Measurements from ENCODE around the gene MUS81.

Gene MUS81

DNA sequence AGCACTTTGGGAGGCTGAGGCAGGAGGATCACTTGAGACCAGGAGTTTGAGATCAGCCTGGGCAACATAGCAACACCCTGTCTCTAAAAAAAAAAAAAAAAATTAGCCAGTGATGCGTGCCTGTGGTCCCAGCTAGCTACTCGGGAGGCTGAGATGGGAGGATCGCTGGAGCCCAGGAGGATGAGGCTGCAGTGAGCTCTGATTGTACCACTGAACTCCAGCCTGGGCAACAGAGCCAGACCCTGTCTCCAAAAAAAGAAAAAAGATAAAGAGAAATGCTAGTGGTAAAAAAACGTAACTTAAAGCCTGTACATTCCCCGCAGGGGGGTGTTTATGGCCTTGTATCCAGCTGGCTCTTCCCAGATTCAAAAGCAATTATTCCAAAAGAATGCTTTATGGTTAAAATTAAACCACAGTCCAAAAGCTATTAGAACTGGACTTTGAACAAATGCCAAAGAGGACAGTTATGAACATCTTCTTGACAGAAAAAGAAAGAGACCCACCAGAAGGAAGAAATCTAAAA lies 42.9 kb upstream of the MUS81 start:
- POLR2A ChIA-PET, result interaction anchor here (0.5 to 1.2 kb wide), 2 partner anchors 103 to 202 kb away, joined by 3 read pairs; partner anchors contain the start of gene PCNX3
- CTCF ChIA-PET, result interaction anchor here (0.5 to 9.3 kb wide), 39 partner anchors 9 to 400 kb away, joined by 3 to 170 read pairs (median 6); partner anchors contain the start of genes AP5B1, KAT5, RNASEH2C and SNX32
- H3K4me3 ChIP-seq (ENCODE audit: low read depth, low read length), result peak overlapping the region; percentile 79
- TF ChIP-seq, protein P1, sequence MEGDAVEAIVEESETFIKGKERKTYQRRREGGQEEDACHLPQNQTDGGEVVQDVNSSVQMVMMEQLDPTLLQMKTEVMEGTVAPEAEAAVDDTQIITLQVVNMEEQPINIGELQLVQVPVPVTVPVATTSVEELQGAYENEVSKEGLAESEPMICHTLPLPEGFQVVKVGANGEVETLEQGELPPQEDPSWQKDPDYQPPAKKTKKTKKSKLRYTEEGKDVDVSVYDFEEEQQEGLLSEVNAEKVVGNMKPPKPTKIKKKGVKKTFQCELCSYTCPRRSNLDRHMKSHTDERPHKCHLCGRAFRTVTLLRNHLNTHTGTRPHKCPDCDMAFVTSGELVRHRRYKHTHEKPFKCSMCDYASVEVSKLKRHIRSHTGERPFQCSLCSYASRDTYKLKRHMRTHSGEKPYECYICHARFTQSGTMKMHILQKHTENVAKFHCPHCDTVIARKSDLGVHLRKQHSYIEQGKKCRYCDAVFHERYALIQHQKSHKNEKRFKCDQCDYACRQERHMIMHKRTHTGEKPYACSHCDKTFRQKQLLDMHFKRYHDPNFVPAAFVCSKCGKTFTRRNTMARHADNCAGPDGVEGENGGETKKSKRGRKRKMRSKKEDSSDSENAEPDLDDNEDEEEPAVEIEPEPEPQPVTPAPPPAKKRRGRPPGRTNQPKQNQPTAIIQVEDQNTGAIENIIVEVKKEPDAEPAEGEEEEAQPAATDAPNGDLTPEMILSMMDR (IDR thresholded peaks at IDR 0.05; ENCODE audit: insufficient read depth, low read length, missing control alignments), result no peak
- no peak for DNase-seq (ENCODE audit: low read depth, low spot score)

DNA sequence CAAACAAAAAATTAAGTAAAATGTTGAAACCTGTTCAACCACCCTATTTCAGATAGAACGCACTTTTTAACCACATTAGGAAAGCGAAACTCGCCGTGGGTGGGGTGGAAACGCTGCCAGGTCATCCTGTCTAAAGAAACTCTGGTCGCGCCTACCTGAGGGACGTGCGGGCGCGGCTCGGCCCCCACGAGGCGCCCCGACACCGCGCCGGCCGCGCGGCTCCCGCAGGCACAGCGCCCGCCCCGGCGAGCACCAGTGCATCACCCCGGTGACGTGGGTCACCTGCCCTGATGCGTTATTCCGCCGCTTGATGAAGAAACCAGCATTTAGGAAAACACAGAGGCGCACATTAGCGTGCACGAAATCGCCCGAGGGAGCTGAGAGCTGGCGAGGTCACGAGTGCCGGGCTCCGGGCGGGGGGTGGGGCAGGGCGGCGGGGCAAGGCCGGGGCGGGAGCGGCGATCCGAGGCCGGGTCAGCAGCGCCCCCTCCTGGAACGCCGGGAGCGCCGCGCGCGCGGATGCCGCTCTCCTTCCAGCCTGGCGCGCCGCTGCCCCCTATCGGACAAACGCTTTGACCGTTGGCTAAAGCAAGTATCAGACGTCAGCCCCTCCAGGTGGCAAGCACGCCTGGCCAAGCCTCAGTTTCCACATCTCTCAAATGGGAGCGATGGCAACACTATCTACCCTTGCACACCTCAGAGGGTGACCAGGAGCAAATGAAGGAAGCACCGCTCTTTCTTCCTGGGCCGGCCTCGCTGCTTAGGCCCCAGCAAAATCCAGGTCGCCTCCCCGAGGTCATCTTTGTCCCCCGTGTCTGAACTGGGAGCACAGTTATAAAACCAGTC lies 42.2 kb upstream of the MUS81 start:
- TF ChIP-seq, protein P1 (IDR thresholded peaks at IDR 0.05; ENCODE audit: insufficient read depth, low read length, missing control alignments), result peak; percentile 96
- peak overlapping the region; percentile 79 for H3K4me3 ChIP-seq (ENCODE audit: low read depth, low read length)
- ChIA-PET POLR2A (interaction anchor here (0.5 kb wide), 1 partner anchor 103 kb away, joined by 3 read pairs; no protein-coding TSS in a partner anchor), CTCF (interaction anchor here (0.5 to 9.3 kb wide), 53 partner anchors 10 to 247 kb away, joined by 3 to 170 read pairs (median 5); partner anchors contain the start of genes AP5B1, KAT5, RNASEH2C and SIPA1)
- DNase-seq (ENCODE audit: low read depth, low spot score), result peak; percentile 5

DNA sequence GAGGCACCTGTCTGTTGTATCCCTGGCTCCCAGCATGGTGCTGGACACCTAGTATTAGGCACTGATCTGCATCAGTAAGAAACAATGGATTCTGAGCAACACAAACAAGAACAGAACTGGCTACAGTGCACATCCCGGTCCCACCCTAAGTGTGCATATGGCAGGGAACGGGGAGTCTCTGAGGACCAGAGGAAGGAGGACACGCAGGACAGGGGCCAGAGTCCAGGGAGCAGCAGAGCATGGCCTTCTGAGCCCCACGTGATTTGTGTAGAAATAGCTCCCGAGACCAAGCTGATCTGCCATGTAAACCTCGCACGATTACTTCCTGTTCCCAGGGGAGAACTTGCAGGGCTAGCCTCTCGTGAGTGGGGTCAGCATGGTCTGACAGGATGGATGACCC lies 39.1 kb upstream of the MUS81 start:
- DNase-seq (ENCODE audit: low read depth, low spot score), result no peak
- CTCF ChIA-PET, result interaction anchor here (0.8 to 9.3 kb wide), 5 partner anchors 9 to 115 kb away, joined by 5 to 170 read pairs (median 16); partner anchors contain the start of genes KAT5 and SNX32

DNA sequence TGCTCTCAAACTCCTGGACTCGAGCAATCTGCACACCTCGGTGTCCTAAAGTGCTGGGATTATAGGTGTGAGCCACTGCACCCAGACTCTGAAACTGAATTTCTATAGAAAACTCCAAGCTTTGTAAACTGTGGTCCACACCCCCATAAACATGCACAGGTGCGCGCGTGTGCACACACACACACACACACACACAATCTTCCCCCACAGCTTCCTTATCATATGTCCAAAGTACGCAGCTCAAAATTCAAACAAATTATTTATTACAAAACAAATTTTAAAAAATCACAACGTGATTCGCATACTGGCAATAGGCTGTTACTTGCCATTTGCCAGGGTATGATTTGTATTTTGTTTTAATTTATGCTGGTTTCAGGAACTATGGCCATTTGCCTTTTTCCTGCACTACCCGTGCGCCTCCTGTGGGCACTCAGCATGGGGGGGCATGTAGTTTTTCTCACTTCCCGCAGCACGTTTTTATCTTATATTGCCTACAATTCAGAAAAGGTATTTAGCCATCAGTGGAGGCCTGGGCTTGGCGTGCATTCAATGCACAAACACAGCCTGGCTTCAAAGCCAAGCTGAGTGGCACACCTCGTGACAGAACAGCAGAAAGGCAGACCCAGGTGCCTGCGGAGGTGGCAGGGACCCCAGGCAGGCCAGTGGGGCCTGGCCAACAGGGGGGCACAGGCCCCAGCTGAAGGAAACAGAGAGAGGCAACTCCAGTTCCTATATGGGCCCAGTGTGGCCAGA lies 37.3 kb upstream of the MUS81 start:
- POLR2A ChIA-PET, result no interaction called here
- TF ChIP-seq, protein P1 (IDR thresholded peaks at IDR 0.05; ENCODE audit: insufficient read depth, low read length, missing control alignments), result no peak
- CTCF ChIA-PET, result interaction anchor here (1.1 to 9.3 kb wide), 8 partner anchors 10 to 166 kb away, joined by 3 to 170 read pairs (median 6); partner anchors contain the start of gene KAT5
- DNase-seq (ENCODE audit: low read depth, low spot score), result no peak
- no peak overlapping the region for H3K4me3 ChIP-seq (ENCODE audit: low read depth, low read length)

More for the DNA sequence above, 39.1 kb upstream of the MUS81 start:
- no peak overlapping the region for H3K4me3 ChIP-seq (ENCODE audit: low read depth, low read length)
- TF ChIP-seq, protein P1 (IDR thresholded peaks at IDR 0.05; ENCODE audit: insufficient read depth, low read length, missing control alignments), result no peak
- POLR2A ChIA-PET, result no interaction called here

DNA sequence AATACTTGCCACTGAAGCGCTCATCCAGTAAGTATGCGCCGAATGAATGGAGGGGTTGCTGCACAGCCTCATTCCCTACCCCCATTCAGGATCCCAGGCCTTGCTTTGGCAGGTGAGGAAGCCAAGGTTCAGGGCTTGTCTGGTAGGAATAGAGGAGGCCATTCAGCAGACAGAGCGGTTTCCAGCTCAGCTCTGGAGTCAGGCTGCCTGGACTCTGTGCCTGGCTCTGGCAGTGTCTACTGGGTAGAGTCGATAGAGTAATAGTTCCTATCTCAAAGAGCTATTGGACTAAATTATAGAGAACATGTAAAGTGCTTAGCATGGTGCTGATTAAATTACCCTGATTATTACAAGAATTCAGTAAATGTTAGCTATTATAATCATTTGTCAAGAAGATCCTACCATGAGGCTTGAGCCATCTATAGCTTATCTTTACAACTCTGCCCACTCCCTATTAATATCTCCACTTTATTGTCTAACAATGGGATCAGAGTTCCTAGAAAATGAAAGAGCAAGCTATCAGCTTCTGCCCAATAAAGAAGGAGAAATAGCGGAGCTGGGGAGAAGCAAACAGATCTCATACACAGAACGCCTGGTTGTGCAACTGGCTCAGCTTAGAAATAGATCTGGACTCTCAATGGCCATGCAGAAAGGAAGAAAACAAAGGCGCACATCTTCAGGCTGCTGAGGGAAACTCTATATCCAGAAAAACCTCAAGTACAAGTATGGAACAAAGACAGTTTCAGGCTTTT lies 33.1 kb upstream of the MUS81 start:
- POLR2A ChIA-PET, result interaction anchor here (1.6 kb wide), 1 partner anchor 23 kb away, joined by 5 read pairs; no protein-coding TSS in a partner anchor
- CTCF ChIA-PET, result interaction anchor here (0.8 to 8.5 kb wide), 11 partner anchors 9 to 218 kb away, joined by 3 to 107 read pairs (median 4); partner anchors contain the start of genes KAT5 and RNASEH2C
- H3K4me3 ChIP-seq (ENCODE audit: low read depth, low read length), result no peak overlapping the region
- no peak for DNase-seq (ENCODE audit: low read depth, low spot score)
- TF ChIP-seq, protein P1 (IDR thresholded peaks at IDR 0.05; ENCODE audit: insufficient read depth, low read length, missing control alignments), result no peak

Data from AG04449 (cell line).